Left lung (tissue), 10 donors: Measurements from ENCODE around the gene TMC2. TPM values are rescaled to one million over a fixed set of nuclear protein-coding genes. Genes with fewer than 3 reads are reported as not detected.

Experiments used
- ATAC-seq: fragments of 200-7000 bp; cut with Tn5 transposase; one replicate; pipeline ENCODE4 v1.9.1; 2020; ENCODE audit warnings: moderate library complexity
- DNase-seq, 4 donors: peaks; one replicate each; pipeline ENCODE4 v3.0.0-alpha.2; 2013 to 2020
- H3K27ac ChIP-seq, 2 donors: fragments of 200-600 bp; sonication (generic) in 1 of 2; one replicate each; pipeline versions ENCODE4 v1.5.0 to v1.8.0; 2020 to 2021
- H3K27me3 ChIP-seq, 2 donors: fragments of 200-600 bp; sonication (generic) in 1 of 2; one replicate each; pipeline versions ENCODE4 v1.5.0 to v1.8.0; 2020 to 2021
- H3K36me3 ChIP-seq, 2 donors: fragments of 200-600 bp; sonication (generic) in 1 of 2; one replicate each; pipeline versions ENCODE4 v1.5.0 to v1.8.0; 2020 to 2021
- H3K4me1 ChIP-seq, 2 donors: fragments of 200-600 bp; one replicate each; pipeline ENCODE4 v1.8.0; 2021
- H3K4me3 ChIP-seq, 2 donors: fragments of 200-600 bp; sonication (generic) in 1 of 2; one replicate each; pipeline versions ENCODE4 v1.5.0 to v1.8.0; 2020 to 2021; ENCODE audit warnings: mild to moderate bottlenecking in 1 of 2
- H3K9me3 ChIP-seq, 2 donors: fragments of 200-600 bp; sonication (generic) in 1 of 2; one replicate each; pipeline versions ENCODE4 v1.5.0 to v1.8.0; 2020 to 2021
- intact Hi-C, 2 donors: fragments of 100-400 bp; cut with DNase I; formaldehyde crosslinking; loops; one replicate each; pipeline versions ENCODE4 v1.11.2 to v1.14.2; 2022
- polyA plus RNA-seq, 6 donors: library from polyadenylated mRNA; unstranded; fragments of 120-200 nt; gene quantifications; one replicate each; pipeline ENCODE4 v1.2.1, GENCODE V29; 2013; ENCODE audit not compliant: insufficient read length in 6 of 6
- total RNA-seq, 2 donors: library from RNA; stranded (reverse); fragmentation: NEBNext Ultra II Directional; extraction: Animal tissue kit (Norgen Biotek cat#: 25700); gene quantifications; one replicate each; pipeline ENCODE4 v1.2.1, GENCODE V29; 2021
- TF ChIP-seq, protein P1 (sequence below), 2 donors: fragments of 200-600 bp; sonication (generic) in 1 of 2; IDR thresholded peaks; one replicate each; pipeline versions ENCODE4 v1.5.0 to v1.8.0; 2021; ENCODE audit warnings: antibody characterized with exemption in 2 of 2
- donor health status: DM: no; HTN: yes; CAD: no.
- donor health status: DM: no; HTN: no; CAD: no.

Gene TMC2
- total and polyA plus RNA-seq, 8 donors = 0.10 to 0.37 (median 0.21) TPM; not detected in 1

DNA sequence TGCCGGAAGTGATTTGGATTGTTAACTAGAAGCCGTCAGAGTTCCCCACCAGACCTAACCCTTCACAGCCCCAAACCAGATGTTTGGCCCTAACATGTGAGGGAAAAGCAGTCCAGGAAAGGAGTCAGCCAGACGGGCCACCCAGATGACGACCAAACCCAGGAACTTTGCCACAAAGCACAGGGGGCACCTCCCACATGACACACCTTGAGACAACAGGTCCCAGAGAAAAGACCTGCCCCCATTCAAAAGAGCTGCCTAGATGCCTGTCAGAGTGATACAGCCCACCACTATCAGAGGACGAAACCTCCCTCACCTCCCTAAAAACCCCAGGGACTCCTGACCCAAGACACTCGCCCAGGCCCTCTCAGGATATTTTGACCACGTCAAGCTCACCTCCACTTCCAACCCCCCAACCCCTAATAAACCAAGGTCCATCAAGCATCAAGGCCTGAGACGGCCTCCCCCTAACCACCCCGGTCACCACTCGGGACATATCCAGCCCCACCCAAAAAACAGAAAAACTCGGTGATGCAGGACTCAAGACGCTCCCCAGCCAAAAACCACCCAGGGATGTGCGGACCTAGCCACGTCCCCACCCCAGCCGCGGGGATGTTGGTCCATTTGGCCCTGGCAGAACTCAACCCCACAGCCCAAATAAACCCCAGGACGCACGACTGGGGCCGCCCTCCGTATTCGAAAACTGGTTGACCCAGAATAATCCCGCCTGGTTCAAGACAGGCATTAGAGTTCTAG is 28.3 kb upstream of the TMC2 start:
- Histone ChIP-seq H3K36me3 (no peaks in the 10 kb centered on the region), H3K27me3 (no peaks in the 10 kb centered on the region), H3K27ac (peak overlapping the region; percentile 82 to 86), H3K4me1 (peaks cover 7 to 17% of the 10 kb centered on the region in 2 donors), H3K9me3 (no peaks in the 10 kb centered on the region), H3K4me3 (peak overlapping the region; percentile 89 to 92)
- ATAC-seq = peak; percentile 34
- TF ChIP-seq, protein P1, sequence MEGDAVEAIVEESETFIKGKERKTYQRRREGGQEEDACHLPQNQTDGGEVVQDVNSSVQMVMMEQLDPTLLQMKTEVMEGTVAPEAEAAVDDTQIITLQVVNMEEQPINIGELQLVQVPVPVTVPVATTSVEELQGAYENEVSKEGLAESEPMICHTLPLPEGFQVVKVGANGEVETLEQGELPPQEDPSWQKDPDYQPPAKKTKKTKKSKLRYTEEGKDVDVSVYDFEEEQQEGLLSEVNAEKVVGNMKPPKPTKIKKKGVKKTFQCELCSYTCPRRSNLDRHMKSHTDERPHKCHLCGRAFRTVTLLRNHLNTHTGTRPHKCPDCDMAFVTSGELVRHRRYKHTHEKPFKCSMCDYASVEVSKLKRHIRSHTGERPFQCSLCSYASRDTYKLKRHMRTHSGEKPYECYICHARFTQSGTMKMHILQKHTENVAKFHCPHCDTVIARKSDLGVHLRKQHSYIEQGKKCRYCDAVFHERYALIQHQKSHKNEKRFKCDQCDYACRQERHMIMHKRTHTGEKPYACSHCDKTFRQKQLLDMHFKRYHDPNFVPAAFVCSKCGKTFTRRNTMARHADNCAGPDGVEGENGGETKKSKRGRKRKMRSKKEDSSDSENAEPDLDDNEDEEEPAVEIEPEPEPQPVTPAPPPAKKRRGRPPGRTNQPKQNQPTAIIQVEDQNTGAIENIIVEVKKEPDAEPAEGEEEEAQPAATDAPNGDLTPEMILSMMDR (IDR thresholded peaks at IDR 0.05) = no peak
- intact Hi-C loops = no loop called here
- no peak for DNase-seq

DNA sequence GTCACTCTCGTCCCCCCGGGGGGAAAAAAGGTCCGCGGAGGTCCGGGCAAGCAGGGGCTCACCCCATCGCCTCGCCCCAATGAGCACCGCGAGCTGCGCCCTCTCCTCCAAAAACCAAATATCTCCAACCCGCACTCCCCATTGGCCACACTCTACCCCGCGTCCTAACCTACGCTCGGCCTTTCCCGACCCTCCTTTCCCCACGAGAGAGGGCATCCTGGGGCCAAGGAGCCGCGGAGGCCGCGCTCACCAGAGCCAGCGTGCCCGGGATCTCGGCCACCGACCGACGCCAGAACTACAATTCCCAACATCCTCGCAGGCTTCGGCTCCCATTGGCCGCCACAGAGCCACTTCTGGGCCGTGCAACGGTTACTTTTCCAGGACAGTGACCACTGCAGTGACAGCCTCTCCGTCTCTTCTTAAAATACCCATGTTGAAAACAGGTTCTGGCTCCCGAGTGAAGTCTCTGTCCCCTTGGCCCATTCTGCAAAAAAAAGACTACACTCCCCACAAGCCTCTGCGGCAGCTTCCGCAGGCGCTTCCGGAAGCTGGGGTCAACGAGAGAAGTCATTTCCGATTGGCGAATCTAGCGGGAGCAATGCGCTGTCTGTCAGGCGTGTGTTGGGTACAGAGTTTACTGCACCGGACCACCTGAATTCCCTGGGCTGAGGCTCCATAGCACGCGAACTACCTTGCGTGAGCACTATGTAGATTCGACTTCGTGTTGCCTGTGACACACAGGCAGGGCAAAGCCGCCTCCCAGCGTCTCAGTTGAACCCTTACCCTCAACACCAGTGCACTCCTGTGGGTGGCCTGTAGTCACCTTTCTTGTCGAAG is 27.5 kb upstream of the TMC2 start, which contains the start of gene ZNF343:
TSS of gene ZNF343 (minus strand) at position 285 of the 837 bp plus-strand sequence. CDS start 15,020 bp downstream, outside the sequence.
- intact Hi-C loops = no loop called here
- peaks cover 7 to 17% of the 10 kb centered on the region in 2 donors for H3K4me1 ChIP-seq
- DNase-seq = peak; percentile 82 to 89 (median 86)
- H3K27ac ChIP-seq = peak within 1 kb of the TSS; percentile 82 to 86
- TF ChIP-seq, protein P1 (IDR thresholded peaks at IDR 0.05) = no peak
- peak; percentile 98 for ATAC-seq
- no peaks in the 10 kb centered on the region for H3K9me3 ChIP-seq
- H3K4me3 ChIP-seq = peak within 1 kb of the TSS; percentile 89 to 92
- no peaks in the 10 kb centered on the region for H3K27me3 ChIP-seq
- no peaks in the 10 kb centered on the region for H3K36me3 ChIP-seq

- H3K27ac ChIP-seq = peak overlapping the region; percentile 82 to 86
- ATAC-seq (no peak), DNase-seq (no peak)
- intact Hi-C loops = no loop called here
- no peaks in the 10 kb centered on the region for H3K36me3 ChIP-seq
- no peaks in the 10 kb centered on the region for H3K9me3 ChIP-seq
- TF ChIP-seq, protein P1 (IDR thresholded peaks at IDR 0.05) = no peak
- H3K27me3 ChIP-seq = no peaks in the 10 kb centered on the region
- peak overlapping the region; percentile 89 to 92 for H3K4me3 ChIP-seq
- peaks cover 7 to 17% of the 10 kb centered on the region in 2 donors for H3K4me1 ChIP-seq
Observed at GRCh38 chr20:2509468-2509781, 26.9 kb upstream of the TMC2 start.

- Histone ChIP-seq H3K9me3 (no peaks in the 10 kb centered on the region), H3K27me3 (no peaks in the 10 kb centered on the region), H3K4me1 (peaks cover 7 to 17% of the 10 kb centered on the region in 2 donors), H3K4me3 (peak overlapping the region in 1 of 2 donors; percentile 92), H3K27ac (no peak overlapping the region), H3K36me3 (no peaks in the 10 kb centered on the region)
- ATAC-seq = no peak
- intact Hi-C loops = no loop called here
- TF ChIP-seq, protein P1 (IDR thresholded peaks at IDR 0.05) = no peak
- no peak for DNase-seq
Observed at GRCh38 chr20:2509794-2510193, 26.6 kb upstream of the TMC2 start.

GRCh38 chr20:2515203-2515602 is 21.2 kb upstream of the TMC2 start:
- H3K4me1 ChIP-seq = no peaks in the 10 kb centered on the region
- TF ChIP-seq, protein P1 (IDR thresholded peaks at IDR 0.05) = no peak
- H3K4me3 ChIP-seq = no peak overlapping the region
- H3K27ac ChIP-seq = no peak overlapping the region
- no peaks in the 10 kb centered on the region for H3K36me3 ChIP-seq
- no peaks in the 10 kb centered on the region for H3K27me3 ChIP-seq
- intact Hi-C loops = no loop called here
- DNase-seq (no peak), ATAC-seq (no peak)
- no peaks in the 10 kb centered on the region for H3K9me3 ChIP-seq
